AG04449 (cell line): ENCODE results near the gene KRTAP2-4.
A peak's percentile ranks its signal among the peaks of the same experiment; 100 is the strongest.
"Not testable (repeated sequence)": the region's sequence is repeated elsewhere in the genome, so short reads cannot be mapped to it uniquely, and the experiment has no call there.

Source experiments
- CTCF ChIA-PET: fragments of 350-600 bp; formaldehyde crosslinking; extraction: SDS; loops from one replicate; lab custom pipeline; 2021; ENCODE audit warnings: antibody characterized with exemption; lab: Yijun Ruan, JAX
- POLR2A ChIA-PET: fragments of 400-600, 350-600 bp; formaldehyde crosslinking; extraction: SDS; loops from one replicate; lab custom pipeline; 2020; ENCODE audit warnings: antibody characterized with exemption, inconsistent platforms; lab: Yijun Ruan, JAX
- DNase-seq: peaks from one replicate; pipeline ENCODE4 v3.0.0-alpha.2; 2010; ENCODE audit warnings: low read depth, low spot score
- H3K4me3 ChIP-seq: 2 replicates; pipeline ENCODE4 v1.5.1; 2011; ENCODE audit warnings: low read depth, mild to moderate bottlenecking, control low read depth, low read length
- CTCF ChIP-seq: IDR thresholded peaks from one replicate; pipeline ENCODE4 v1.5.1; 2011; ENCODE audit warnings: mild to moderate bottlenecking, moderate library complexity, low read length, control low read depth, inconsistent platforms; ENCODE audit not compliant: insufficient read depth; ENCODE audit errors: missing control alignments

KRTAP2-4 gene

GRCh38 chr17:41103896-41104295 lies 38.2 kb upstream of the KRTAP2-4 start:
- ChIA-PET CTCF (interaction anchor here (1.0 kb wide), 1 partner anchor 445 kb away, joined by 3 read pairs; no protein-coding TSS in a partner anchor), POLR2A (interaction anchor here (0.7 kb wide), 1 partner anchor 9 kb away, joined by 3 read pairs; no protein-coding TSS in a partner anchor)
- H3K4me3 ChIP-seq: no peak overlapping the region
- no peak for TF ChIP-seq CTCF
- no peak for DNase-seq

- ChIA-PET POLR2A (no interaction called here), CTCF (no interaction called here)
- no peak for DNase-seq
- TF ChIP-seq CTCF: no peak
- peak within 1 kb of the TSS; percentile 33 for H3K4me3 ChIP-seq
Observed at GRCh38 chr17:41101586-41102259, 36.0 kb upstream of the KRTAP2-4 start, which contains the start of gene KRTAP4-16. Gene KRTAP4-16, minus strand, starts transcription at chr17:41102209. Its CDS starts 0 bp downstream, at chr17:41102209.

GRCh38 chr17:41099682-41100480 lies 34.2 kb upstream of the KRTAP2-4 start:
- DNase-seq, POLR2A ChIA-PET, H3K4me3 ChIP-seq, CTCF ChIA-PET: not testable (repeated sequence)

- DNase-seq: no peak
- ChIA-PET CTCF (no interaction called here), POLR2A (no interaction called here)
- no peak overlapping the region for H3K4me3 ChIP-seq
- no peak for TF ChIP-seq CTCF
Observed at GRCh38 chr17:41098481-41098880, 32.8 kb upstream of the KRTAP2-4 start.

- ChIA-PET CTCF (no interaction called here), POLR2A (no interaction called here)
- no peak for TF ChIP-seq CTCF
- no peak for DNase-seq
- no peak within 1 kb of the TSS for H3K4me3 ChIP-seq
Observed at GRCh38 chr17:41098042-41098441, 32.4 kb upstream of the KRTAP2-4 start, which contains the start of gene KRTAP4-8. Gene KRTAP4-8, minus strand, starts transcription at chr17:41098142. Its CDS starts 58 bp downstream, at chr17:41098084.

- no peak for TF ChIP-seq CTCF
- no peak overlapping the region for H3K4me3 ChIP-seq
- ChIA-PET CTCF (no interaction called here), POLR2A (no interaction called here)
- no peak for DNase-seq
Observed at GRCh38 chr17:41096055-41096454, 30.4 kb upstream of the KRTAP2-4 start.

GRCh38 chr17:41088760-41089352 lies 23.2 kb upstream of the KRTAP2-4 start:
- H3K4me3 ChIP-seq, DNase-seq, POLR2A ChIA-PET: not testable (repeated sequence)
- CTCF ChIA-PET: interaction anchor here (1.3 kb wide), 1 partner anchor 233 kb away, joined by 3 read pairs; no protein-coding TSS in a partner anchor

- H3K4me3 ChIP-seq, POLR2A ChIA-PET, DNase-seq: not testable (repeated sequence)
- CTCF ChIA-PET: interaction anchor here (0.7 kb wide), 1 partner anchor 238 kb away, joined by 3 read pairs; no protein-coding TSS in a partner anchor
Observed at GRCh38 chr17:41084100-41084856, 18.6 kb upstream of the KRTAP2-4 start, which contains the start of gene KRTAP4-7. Gene KRTAP4-7, plus strand, starts transcription at chr17:41084150. Its CDS starts 57 bp downstream, at chr17:41084207.

GRCh38 chr17:41083427-41083826 lies 17.7 kb upstream of the KRTAP2-4 start:
- POLR2A ChIA-PET, H3K4me3 ChIP-seq, DNase-seq, CTCF ChIA-PET: not testable (repeated sequence)
